Hematopoietic multipotent progenitor cell treated with erythropoietin and hydrocortisone succinate and interleukin-3 and kit ligand, for 15 days (in vitro differentiated cells): ENCODE results near the gene DPT.
"Not testable (repeated sequence)": the region's sequence is repeated elsewhere in the genome, so short reads cannot be mapped to it uniquely, and the experiment has no call there.

Experiments used
- DNase-seq: peaks from one replicate; pipeline ENCODE4 v3.0.0-alpha.2; 2015; ENCODE audit warnings: low spot score

The DPT gene

GRCh38 chr1:168728473-168729404, at the start of gene DPT:
TSS of gene DPT (minus strand) at chr1:168729206. CDS start at chr1:168729174, 32 bp downstream.
- no peak for DNase-seq

- DNase-seq = no peak
Measured at GRCh38 chr1:168775366-168775765, 46.4 kb upstream of the DPT start.

GRCh38 chr1:168774241-168774640, 45.2 kb upstream of the DPT start:
- DNase-seq = no peak

- no peak for DNase-seq
Measured at GRCh38 chr1:168772428-168773060, 43.5 kb upstream of the DPT start.

- no peak for DNase-seq
Measured at GRCh38 chr1:168771104-168771630, 42.2 kb upstream of the DPT start.

- not testable (repeated sequence) for DNase-seq
Measured at GRCh38 chr1:168769893-168770292, 40.9 kb upstream of the DPT start.

- DNase-seq = no peak
Measured at GRCh38 chr1:168767894-168768584, 39.0 kb upstream of the DPT start.

- DNase-seq = no peak
Measured at GRCh38 chr1:168766568-168766967, 37.6 kb upstream of the DPT start.

GRCh38 chr1:168763031-168763430, 34.0 kb upstream of the DPT start:
- no peak for DNase-seq

- no peak for DNase-seq
Measured at GRCh38 chr1:168762473-168762872, 33.5 kb upstream of the DPT start.

GRCh38 chr1:168760781-168761180, 31.8 kb upstream of the DPT start:
- DNase-seq = no peak

GRCh38 chr1:168760241-168760640, 31.2 kb upstream of the DPT start:
- no peak for DNase-seq

GRCh38 chr1:168759077-168759476, 30.1 kb upstream of the DPT start:
- DNase-seq = no peak

- no peak for DNase-seq
Measured at GRCh38 chr1:168758503-168758902, 29.5 kb upstream of the DPT start.

GRCh38 chr1:168755800-168756418, 26.9 kb upstream of the DPT start:
- no peak for DNase-seq

GRCh38 chr1:168752171-168752832, 23.3 kb upstream of the DPT start:
- DNase-seq = no peak

- DNase-seq = no peak
Measured at GRCh38 chr1:168751195-168751650, 22.2 kb upstream of the DPT start.

GRCh38 chr1:168742994-168743650, 14.1 kb upstream of the DPT start:
- DNase-seq = no peak

GRCh38 chr1:168742386-168742785, 13.4 kb upstream of the DPT start:
- no peak for DNase-seq

- no peak for DNase-seq
Measured at GRCh38 chr1:168739908-168740307, 10.9 kb upstream of the DPT start.

GRCh38 chr1:168736520-168736919, 7.5 kb upstream of the DPT start:
- no peak for DNase-seq
